NCI-H510A treated with DMSO at 0.1 percent for 48 hours (cell line): ENCODE results near the gene HDHD3.
"Not testable (repeated sequence)": the region's sequence is repeated elsewhere in the genome, so short reads cannot be mapped to it uniquely, and the experiment has no call there.

Experiments used
- DNase-seq: peaks from one replicate; lab custom pipeline; 2025; lab: John Stamatoyannopoulos, UW

HDHD3 gene

GRCh38 chr9:113390192-113390960, 13.6 kb upstream of the HDHD3 start:
- no peak for DNase-seq

DNA sequence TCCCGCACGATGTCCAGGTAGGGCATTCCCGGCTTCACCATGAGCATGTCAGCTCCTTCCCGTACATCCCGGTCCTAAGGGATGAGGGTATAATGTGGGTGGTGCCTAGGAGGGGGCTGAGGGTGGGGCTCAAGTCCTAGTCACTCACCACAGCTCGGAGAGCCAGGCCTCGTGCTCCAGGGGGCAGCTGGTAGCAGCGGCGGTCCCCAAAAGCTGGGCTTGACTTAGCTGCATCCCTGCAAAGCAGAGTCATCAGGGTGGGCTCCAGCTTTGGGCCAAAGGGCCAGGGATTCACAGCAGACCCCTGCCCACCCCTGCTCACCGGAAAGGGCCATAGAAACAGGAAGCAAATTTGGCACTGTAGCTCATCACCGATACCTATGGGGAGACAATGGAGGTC, 12.7 kb upstream of the HDHD3 start:
- DNase-seq = no peak

- DNase-seq = no peak
These were observed 12.0 kb upstream of the HDHD3 start for GRCh38 chr9:113388833-113389232.

DNA sequence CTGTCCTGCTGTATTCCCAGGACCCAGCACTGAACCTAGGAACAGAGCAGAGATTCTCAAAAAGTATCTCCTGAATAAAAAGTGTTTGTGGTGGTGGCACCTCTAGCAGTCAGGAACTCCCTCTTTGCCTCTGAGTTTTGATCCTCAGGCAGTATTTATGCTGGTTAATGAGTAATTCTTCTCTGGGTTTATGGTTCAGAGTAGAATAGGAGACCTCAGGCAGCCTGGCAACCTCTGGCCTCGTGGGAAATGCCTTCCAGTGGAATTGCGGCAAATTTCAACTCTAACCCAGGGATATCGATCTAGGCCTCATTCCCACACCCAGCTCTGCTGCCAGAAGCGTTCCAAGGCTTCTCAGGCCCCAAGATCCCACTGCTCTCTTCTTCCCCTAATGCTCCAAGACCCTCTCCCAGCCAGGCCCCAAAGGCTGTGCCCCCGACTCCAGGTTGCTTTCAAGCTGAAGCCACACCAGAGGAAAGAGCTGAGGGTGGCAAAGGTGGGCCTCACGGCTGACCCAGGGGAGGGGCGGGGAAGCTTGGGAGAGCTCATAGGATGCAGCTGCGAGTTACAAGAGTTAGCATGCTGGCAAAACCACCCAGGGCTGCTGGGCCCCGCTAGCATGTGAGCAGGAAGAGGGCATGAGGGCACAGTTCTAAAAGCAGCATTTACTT, 10.9 kb upstream of the HDHD3 start:
- no peak for DNase-seq

DNA sequence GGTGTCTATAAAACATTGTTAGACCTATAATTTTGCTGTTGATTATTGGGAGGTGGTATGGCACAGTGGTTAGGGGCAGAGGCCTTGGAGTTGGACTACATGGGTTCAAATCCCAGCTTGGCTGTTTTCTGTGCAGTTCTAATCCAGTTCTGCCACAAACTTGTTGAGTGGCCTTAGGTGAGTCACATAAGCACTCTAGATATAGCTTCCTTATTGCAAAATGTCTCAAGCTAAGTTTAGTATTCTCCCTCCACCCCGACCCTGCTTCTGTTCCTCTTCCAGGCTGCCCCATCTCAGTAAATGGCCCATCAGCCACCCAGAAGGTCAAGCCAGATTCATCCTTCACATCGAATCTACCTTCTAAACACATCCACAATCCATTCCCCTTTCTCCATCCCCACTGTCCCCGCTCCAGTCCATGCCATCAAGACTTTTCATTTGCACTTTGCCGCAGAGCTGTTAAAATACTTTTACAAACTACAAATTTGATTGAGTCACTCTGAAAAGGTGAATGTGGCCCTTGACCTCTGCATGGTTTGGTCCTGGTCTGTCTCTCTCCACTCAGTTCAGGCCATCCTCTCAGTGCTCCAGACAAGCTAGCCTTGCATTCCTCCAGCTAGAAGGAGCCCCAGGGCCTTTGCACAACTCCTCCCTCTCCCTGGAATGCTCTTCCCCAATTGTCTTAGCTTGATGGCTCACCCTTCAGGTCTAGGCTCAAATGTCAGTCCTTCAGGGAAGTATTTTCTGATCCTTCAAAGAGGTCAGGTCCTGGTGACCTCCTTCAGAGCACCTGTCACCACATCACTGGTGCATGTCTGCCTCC, 10.0 kb upstream of the HDHD3 start:
- no peak for DNase-seq

DNA sequence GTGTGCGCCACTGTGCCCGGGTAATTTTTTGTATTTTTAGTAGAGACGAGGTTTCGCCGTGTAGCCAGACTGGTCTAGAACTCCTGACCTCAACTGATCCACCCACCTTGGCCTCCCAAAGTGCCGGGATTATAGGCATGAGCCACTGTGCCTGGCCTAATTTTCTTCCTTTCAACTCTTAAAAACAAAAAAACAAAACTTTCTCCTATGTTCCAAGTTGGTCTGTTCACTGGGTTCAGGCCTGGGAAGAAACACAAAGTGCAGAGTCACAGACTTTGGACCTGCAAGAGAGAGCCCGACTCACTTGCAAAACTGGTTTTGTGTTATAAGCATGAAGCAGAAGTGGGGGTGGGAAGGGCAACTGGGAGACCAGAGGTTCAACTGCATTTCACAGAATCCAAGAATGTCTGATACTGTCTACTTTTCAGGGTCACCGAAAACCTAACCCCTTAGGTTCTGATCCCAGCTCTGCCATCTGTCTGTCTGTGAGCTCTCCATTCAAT, 5.2 kb upstream of the HDHD3 start:
- DNase-seq = peak; percentile 16

GRCh38 chr9:113381441-113381840, 4.7 kb upstream of the HDHD3 start:
- not testable (repeated sequence) for DNase-seq

DNA sequence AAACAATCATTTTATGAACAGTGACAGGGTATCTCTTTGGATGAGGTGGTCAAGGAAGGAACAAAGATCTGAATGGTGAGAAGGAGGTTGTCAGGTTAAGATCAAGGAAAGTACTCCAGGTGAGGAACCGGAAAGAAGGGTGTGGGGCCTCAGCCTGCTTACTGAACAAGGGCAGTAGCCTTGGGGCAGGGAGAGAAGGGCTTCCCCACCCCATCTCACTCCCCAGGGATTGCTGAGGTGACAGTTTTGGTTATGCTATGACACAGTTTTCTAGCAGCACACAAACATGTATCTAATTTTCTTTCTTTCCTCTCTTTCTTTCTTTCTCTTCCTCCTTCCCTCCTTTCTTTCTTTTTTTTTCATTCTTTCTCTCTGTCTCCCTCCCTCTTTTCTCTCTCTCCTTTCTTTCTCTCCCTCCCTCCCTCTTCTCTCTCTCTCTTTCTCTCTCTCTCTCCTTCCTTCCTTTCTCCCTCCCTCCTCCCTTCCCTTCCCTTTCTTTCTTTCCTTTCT, 4.1 kb upstream of the HDHD3 start:
- DNase-seq = peak; percentile 5

DNA sequence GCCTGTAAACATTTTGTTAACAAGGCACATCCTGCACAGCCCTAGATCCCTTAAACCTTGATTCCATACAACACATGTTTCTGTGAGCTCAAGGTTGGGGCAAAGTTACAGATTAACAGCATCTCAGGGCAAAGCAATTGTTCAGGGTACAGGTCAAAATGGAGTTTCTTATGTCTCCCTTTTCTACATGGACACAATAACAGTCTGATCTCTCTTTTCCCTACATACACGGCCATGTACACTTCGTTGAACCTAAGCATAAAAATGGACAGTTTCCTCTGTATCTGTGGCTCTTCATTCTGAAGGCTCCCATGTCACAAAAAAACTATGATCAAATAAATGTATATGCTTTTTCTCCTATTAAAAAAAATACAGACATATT, 3.0 kb upstream of the HDHD3 start:
- DNase-seq = not testable (repeated sequence)

GRCh38 chr9:113379094-113379828, 2.5 kb upstream of the HDHD3 start:
- not testable (repeated sequence) for DNase-seq

DNA sequence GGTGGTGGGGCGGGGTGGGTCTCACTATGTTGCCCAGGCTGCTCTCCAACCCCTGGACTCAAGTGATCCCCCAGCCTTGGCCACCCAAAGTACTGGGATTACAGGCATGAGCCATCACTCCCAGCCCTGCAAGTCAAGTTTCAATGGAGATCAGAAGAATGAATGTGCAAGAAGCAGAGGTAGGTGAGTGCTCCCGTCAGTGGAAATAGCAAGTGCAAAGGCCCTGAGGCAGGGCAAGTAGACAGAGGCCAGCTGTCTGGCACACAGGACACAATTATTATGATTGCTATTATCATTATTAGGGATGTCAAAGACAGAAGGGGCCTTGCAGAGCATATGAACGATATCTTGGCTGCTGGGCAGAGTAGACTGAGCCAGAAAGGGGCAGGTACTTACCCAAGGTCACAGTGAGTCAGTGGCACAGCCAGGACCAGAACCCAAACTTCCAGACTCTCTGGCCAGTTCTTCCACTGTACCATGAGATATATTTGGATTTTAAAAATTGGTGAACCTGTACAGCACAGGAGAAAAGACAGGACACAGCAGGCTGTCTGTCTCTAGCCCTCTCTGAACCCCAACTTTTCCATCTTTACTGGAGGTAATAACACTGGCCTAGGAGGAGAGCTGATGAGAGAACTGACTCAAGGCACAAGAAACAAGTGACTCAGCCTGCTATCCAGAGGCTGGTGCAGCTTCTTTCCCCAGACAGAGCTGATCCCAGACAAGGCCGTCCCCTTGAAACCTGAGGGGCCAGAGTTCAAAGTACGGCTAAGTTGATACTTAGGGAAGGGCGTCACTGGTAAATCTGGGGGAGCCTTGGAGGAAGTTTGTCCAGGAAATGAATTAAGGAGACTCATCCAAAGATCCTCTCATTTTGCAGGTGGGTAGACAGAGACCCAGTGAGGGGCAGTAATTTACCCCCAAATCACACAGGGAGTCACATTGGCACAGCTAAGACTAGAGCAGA, 1.4 kb downstream of the HDHD3 start:
- no peak for DNase-seq

GRCh38 chr9:113373676-113374392, 3.0 kb downstream of the HDHD3 start:
- no peak for DNase-seq

DNA sequence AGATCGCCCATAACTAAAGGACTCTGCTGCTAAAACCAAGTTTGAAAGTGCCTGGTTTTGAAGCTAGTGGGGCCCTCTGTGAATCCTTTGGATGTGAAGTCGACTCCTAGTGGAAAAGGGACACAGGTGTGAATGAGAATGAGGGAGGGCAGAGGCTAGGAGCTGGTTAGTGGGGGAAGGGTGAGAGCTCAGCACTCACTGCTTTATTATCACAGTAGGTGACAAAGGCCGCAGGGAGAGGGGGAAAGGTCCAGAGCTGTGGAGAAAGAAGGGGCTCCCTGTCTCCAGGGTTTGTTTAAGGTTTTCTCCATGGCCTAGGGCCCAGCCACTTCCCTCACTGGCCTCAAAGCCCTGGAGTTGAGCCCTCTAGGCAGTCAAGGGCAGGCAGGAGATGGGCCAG, 3.5 kb downstream of the HDHD3 start:
- DNase-seq = no peak

GRCh38 chr9:113372059-113372458, 4.7 kb downstream of the HDHD3 start:
- no peak for DNase-seq

GRCh38 chr9:113370806-113371325, 5.9 kb downstream of the HDHD3 start:
- no peak for DNase-seq

DNA sequence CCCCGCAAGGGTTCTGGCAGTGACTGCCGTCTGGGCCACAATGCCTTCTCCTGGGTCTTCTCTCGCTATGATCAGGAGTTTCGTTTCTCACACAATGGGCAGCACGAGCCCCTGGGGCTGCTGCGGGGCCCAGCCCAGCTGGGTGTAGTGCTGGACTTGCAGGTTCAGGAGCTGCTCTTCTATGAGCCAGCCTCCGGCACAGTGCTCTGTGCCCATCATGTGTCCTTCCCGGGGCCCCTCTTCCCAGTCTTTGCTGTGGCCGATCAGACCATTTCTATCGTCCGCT, 7.0 kb downstream of the HDHD3 start:
- no peak for DNase-seq

DNA sequence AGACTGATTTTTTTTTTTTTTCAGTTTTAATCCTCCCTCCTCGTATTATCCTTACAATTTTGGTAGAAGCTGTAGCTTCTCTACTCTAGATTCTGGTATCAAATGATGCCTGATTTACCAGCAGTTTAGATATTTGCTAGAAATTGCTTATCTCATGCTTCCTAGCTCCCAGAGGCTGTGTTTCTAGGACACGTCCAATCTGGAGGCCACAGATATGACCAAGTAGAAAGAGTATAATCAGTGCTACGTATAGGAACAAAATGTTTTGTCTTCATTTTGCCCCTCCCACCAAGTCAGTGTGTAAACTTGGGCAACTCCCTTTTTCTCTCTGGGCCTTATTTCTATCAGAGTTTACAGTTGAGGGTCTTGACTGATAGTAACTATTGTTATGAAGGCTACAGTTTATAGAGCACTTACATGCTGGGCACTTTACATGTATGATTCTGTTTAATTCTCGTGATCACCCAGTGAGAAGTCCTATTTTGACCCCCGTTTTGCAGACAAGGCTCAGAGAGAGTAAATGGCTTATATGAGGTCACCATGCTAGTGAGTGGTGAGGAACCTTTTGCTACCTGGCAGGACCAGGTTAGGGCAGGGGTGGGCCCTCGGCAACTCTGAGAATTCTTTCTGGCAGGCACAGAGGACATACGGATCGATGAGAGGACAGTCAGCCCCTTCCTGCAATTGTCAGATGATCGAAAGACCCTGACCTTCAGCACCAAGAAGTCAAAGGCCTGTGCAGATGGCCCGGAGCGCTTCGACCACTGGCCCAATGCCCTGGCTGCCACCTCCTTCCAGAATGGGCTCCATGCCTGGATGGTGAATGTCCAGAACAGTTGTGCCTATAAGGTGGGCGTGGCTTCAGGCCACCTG, 7.6 kb downstream of the HDHD3 start:
- DNase-seq = no peak

- no peak for DNase-seq
These were observed 8.3 kb downstream of the HDHD3 start for GRCh38 chr9:113368348-113368981.
